DOHH2 (cell line): Measurements from ENCODE around the gene VPS9D1.

Source experiments
- CTCF ChIP-seq: fragments of 200-600 bp; sonication (generic); IDR thresholded peaks from one replicate; pipeline ENCODE4 v1.5.1; 2014; ENCODE audit warnings: antibody characterized with exemption, mild to moderate bottlenecking, low read depth, low read length; ENCODE audit not compliant: poor library complexity, severe bottlenecking
- EZH2phosphoT487 ChIP-seq: fragments of 200-600 bp; sonication (generic); IDR thresholded peaks from 2 replicates; pipeline ENCODE4 v1.6.1; 2017; ENCODE audit warnings: borderline replicate concordance, mild to moderate bottlenecking, antibody characterized with exemption, low read length, moderate library complexity, mixed read lengths

- TF ChIP-seq CTCF (no peak), EZH2phosphoT487 (no peak)
Measured at GRCh38 chr16:89670496-89671431, 49.9 kb downstream of the VPS9D1 start.
